Liver (tissue), 9 donors: ENCODE results near the gene CARS2. TPM values are rescaled to one million over a fixed set of nuclear protein-coding genes. Genes with fewer than 3 reads are reported as not detected.

Source experiments
- DNase-seq: peaks from one replicate; pipeline ENCODE4 v3.0.0-alpha.2; 2017; ENCODE audit warnings: low spot score
- H3K27ac ChIP-seq, 2 donors: one replicate each; pipeline ENCODE4 v1.7.0; 2013; ENCODE audit warnings: inconsistent platforms in 2 of 2, low read length in 2 of 2, control low read depth in 1 of 2, low read depth in 1 of 2, mild to moderate bottlenecking in 1 of 2
- H3K27me3 ChIP-seq, 4 donors: one replicate each; pipeline versions ENCODE4 v1.6.1 to v1.7.0; 2013; ENCODE audit warnings: low read length in 3 of 4, inconsistent platforms in 1 of 4, mild to moderate bottlenecking in 1 of 4, moderate library complexity in 1 of 4; ENCODE audit not compliant: control insufficient read depth in 4 of 4, insufficient read depth in 4 of 4
- H3K36me3 ChIP-seq, 4 donors: one replicate each; pipeline versions ENCODE4 v1.6.1 to v1.7.0; 2013; ENCODE audit warnings: low read length in 3 of 4, mild to moderate bottlenecking in 3 of 4, low read depth in 1 of 4, moderate library complexity in 1 of 4; ENCODE audit not compliant: control insufficient read depth in 4 of 4, insufficient read depth in 3 of 4
- H3K4me1 ChIP-seq, 4 donors: one replicate each; pipeline versions ENCODE4 v1.6.1 to v1.7.0; 2013; ENCODE audit warnings: low read length in 3 of 4, mild to moderate bottlenecking in 3 of 4, moderate library complexity in 1 of 4; ENCODE audit not compliant: control insufficient read depth in 4 of 4, insufficient read depth in 4 of 4
- H3K4me3 ChIP-seq, 3 donors: one replicate each; pipeline versions ENCODE4 v1.6.1 to v1.7.0; 2013; ENCODE audit warnings: low read length in 3 of 3, control low read depth in 1 of 3, low read depth in 1 of 3, mild to moderate bottlenecking in 1 of 3
- H3K9ac ChIP-seq, 2 donors: one replicate each; pipeline ENCODE4 v1.7.0; 2013; ENCODE audit warnings: low read length in 2 of 2, mild to moderate bottlenecking in 2 of 2, moderate library complexity in 2 of 2, control low read depth in 1 of 2, low read depth in 1 of 2
- H3K9me3 ChIP-seq, 4 donors: one replicate each; pipeline versions ENCODE4 v1.6.1 to v1.7.0; 2013; ENCODE audit warnings: low read length in 3 of 4; ENCODE audit not compliant: control insufficient read depth in 4 of 4
- CTCF ChIP-seq: fragments of 150-350 bp; IDR thresholded peaks from 2 replicates; pipeline ENCODE4 v1.5.1; 2017; ENCODE audit warnings: improper control_type of control experiment, low read depth, low read length; ENCODE audit not compliant: missing input control
- FOXA1 ChIP-seq: IDR thresholded peaks from 2 replicates; pipeline ENCODE4 v1.6.1; 2016; ENCODE audit warnings: antibody characterized with exemption
- FOXA2 ChIP-seq: IDR thresholded peaks from 2 replicates; pipeline ENCODE4 v1.6.1; 2016; ENCODE audit warnings: antibody characterized with exemption
- HNF4A ChIP-seq, 2 donors: conservative IDR thresholded peaks; 2 replicates each; pipeline ENCODE4 v1.6.1; 2016; ENCODE audit warnings: antibody characterized with exemption in 2 of 2, mild to moderate bottlenecking in 2 of 2
- HNF4G ChIP-seq: IDR thresholded peaks from 2 replicates; pipeline ENCODE4 v1.6.1; 2016; ENCODE audit warnings: antibody characterized with exemption
- JUND ChIP-seq, 2 donors: IDR thresholded peaks; 2 replicates each; pipeline ENCODE4 v1.6.1; 2016; ENCODE audit warnings: antibody characterized with exemption in 2 of 2
- MAX ChIP-seq: IDR thresholded peaks from 2 replicates; pipeline ENCODE4 v1.6.1; 2016; ENCODE audit warnings: antibody characterized with exemption
- NR2F2 ChIP-seq: IDR thresholded peaks from 2 replicates; pipeline ENCODE4 v1.6.1; 2016; ENCODE audit warnings: antibody characterized with exemption
- RAD21 ChIP-seq, 2 donors: IDR thresholded peaks; 2 replicates each; pipeline ENCODE4 v1.6.1; 2016; ENCODE audit warnings: antibody characterized with exemption in 2 of 2, mild to moderate bottlenecking in 2 of 2
- REST ChIP-seq: IDR thresholded peaks from 2 replicates; pipeline ENCODE4 v1.6.1; 2016; ENCODE audit warnings: antibody characterized with exemption, mild to moderate bottlenecking
- RXRA ChIP-seq, 2 donors: IDR thresholded peaks; 2 replicates each; pipeline ENCODE4 v1.6.1; 2017 to 2018; ENCODE audit warnings: antibody characterized with exemption in 2 of 2, mild to moderate bottlenecking in 1 of 2
- SP1 ChIP-seq: IDR thresholded peaks from 2 replicates; pipeline ENCODE4 v1.6.1; 2018; ENCODE audit warnings: antibody characterized with exemption, mild to moderate bottlenecking
- TAF1 ChIP-seq: conservative IDR thresholded peaks from 2 replicates; pipeline ENCODE4 v1.6.1; 2016; ENCODE audit warnings: antibody characterized with exemption, mild to moderate bottlenecking
- YY1 ChIP-seq: IDR thresholded peaks from 2 replicates; pipeline ENCODE4 v1.6.1; 2016; ENCODE audit warnings: antibody characterized with exemption, mild to moderate bottlenecking
- WGBS: extraction: QIAGEN DNeasy Blood & Tissue Kit; methylation state at CpG from one replicate; pipeline ENCODE4 v1.1.7; 2013; 5-methylcytosine and 5-hydroxymethylcytosine counted together
- polyA plus RNA-seq, 2 donors: library from polyadenylated mRNA; stranded (reverse) in 1 of 2; unstranded in 1 of 2; fragments of 200-250 nt in 1 of 2; fragments of >200 nt in 1 of 2; fragmentation: Nextera tagmentation in 1 of 2; extraction: Ambion mirVana in 1 of 2; gene quantifications; one replicate each; pipeline versions ENCODE4 v1.2.1 to v1.2.3, GENCODE V29; 2013 to 2015
- total RNA-seq, 2 donors: library from RNA; depleted of rRNA; stranded (reverse); fragments of >200 nt; gene quantifications; one replicate each; pipeline ENCODE4 v1.2.3, GENCODE V29; 2014
- TF ChIP-seq, protein P1 (sequence below): IDR thresholded peaks from 2 replicates; pipeline ENCODE4 v1.6.1; 2016; ENCODE audit warnings: antibody characterized with exemption
- TF ChIP-seq, protein P2 (sequence below): IDR thresholded peaks from 2 replicates; pipeline ENCODE4 v1.6.1; 2016; ENCODE audit warnings: antibody characterized with exemption
- donor health status: healthy.
- donor health status: healthy.
- donor health status: healthy.
- donor health status: healthy.
- donor health status: healthy.

Gene CARS2
- total and polyA plus RNA-seq, 4 donors = 28.6 to 44.0 (median 31.4) TPM

- WGBS = 5% methylated on average over 12 of the region's 12 CpGs
- Histone ChIP-seq H3K36me3 (peaks cover 0 to 11% (median 2%) of the 10 kb centered on the region in 4 donors), H3K4me3 (peak overlapping the region; percentile 69 to 93 (median 78)), H3K9me3 (no peaks in the 10 kb centered on the region), H3K27me3 (no peaks in the 10 kb centered on the region), H3K27ac (peak overlapping the region; percentile 34 to 85), H3K4me1 (peaks cover 2 to 20% (median 12%) of the 10 kb centered on the region in 4 donors), H3K9ac (peak overlapping the region; percentile 79 to 80)
- TF ChIP-seq REST (no peak), TAF1 (no peak), HNF4G (no peak), RXRA (IDR thresholded peaks at IDR 0.05) (no peak), FOXA1 (no peak), MAX (no peak), HNF4A (conservative IDR thresholded peaks at IDR 0.05) (no peak), FOXA2 (no peak), CTCF (no peak), JUND (IDR thresholded peaks at IDR 0.05) (no peak), RAD21 (IDR thresholded peaks at IDR 0.05) (no peak), SP1 (no peak), NR2F2 (no peak), YY1 (no peak)
- TF ChIP-seq, protein P1, sequence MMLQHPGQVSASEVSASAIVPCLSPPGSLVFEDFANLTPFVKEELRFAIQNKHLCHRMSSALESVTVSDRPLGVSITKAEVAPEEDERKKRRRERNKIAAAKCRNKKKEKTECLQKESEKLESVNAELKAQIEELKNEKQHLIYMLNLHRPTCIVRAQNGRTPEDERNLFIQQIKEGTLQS = no peak
- TF ChIP-seq, protein P2, sequence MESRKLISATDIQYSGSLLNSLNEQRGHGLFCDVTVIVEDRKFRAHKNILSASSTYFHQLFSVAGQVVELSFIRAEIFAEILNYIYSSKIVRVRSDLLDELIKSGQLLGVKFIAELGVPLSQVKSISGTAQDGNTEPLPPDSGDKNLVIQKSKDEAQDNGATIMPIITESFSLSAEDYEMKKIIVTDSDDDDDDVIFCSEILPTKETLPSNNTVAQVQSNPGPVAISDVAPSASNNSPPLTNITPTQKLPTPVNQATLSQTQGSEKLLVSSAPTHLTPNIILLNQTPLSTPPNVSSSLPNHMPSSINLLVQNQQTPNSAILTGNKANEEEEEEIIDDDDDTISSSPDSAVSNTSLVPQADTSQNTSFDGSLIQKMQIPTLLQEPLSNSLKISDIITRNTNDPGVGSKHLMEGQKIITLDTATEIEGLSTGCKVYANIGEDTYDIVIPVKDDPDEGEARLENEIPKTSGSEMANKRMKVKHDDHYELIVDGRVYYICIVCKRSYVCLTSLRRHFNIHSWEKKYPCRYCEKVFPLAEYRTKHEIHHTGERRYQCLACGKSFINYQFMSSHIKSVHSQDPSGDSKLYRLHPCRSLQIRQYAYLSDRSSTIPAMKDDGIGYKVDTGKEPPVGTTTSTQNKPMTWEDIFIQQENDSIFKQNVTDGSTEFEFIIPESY = no peak
- DNase-seq = no peak
Measured at GRCh38 chr13:110705356-110705825, 525 bp downstream of the CARS2 start.
